Left lung (tissue), 10 donors: ENCODE data around the gene BCL6B. TPM values are rescaled to one million over a fixed set of nuclear protein-coding genes. Genes with fewer than 3 reads are reported as not detected.

Experiments
- ATAC-seq: fragments of 200-7000 bp; cut with Tn5 transposase; one replicate; pipeline ENCODE4 v1.9.1; 2020; ENCODE audit warnings: moderate library complexity
- DNase-seq, 4 donors: peaks; one replicate each; pipeline ENCODE4 v3.0.0-alpha.2; 2013 to 2020
- H3K27ac ChIP-seq, 2 donors: fragments of 200-600 bp; sonication (generic) in 1 of 2; one replicate each; pipeline versions ENCODE4 v1.5.0 to v1.8.0; 2020 to 2021
- H3K27me3 ChIP-seq, 2 donors: fragments of 200-600 bp; sonication (generic) in 1 of 2; one replicate each; pipeline versions ENCODE4 v1.5.0 to v1.8.0; 2020 to 2021
- H3K36me3 ChIP-seq, 2 donors: fragments of 200-600 bp; sonication (generic) in 1 of 2; one replicate each; pipeline versions ENCODE4 v1.5.0 to v1.8.0; 2020 to 2021
- H3K4me1 ChIP-seq, 2 donors: fragments of 200-600 bp; one replicate each; pipeline ENCODE4 v1.8.0; 2021
- H3K4me3 ChIP-seq, 2 donors: fragments of 200-600 bp; sonication (generic) in 1 of 2; one replicate each; pipeline versions ENCODE4 v1.5.0 to v1.8.0; 2020 to 2021; ENCODE audit warnings: mild to moderate bottlenecking in 1 of 2
- H3K9me3 ChIP-seq, 2 donors: fragments of 200-600 bp; sonication (generic) in 1 of 2; one replicate each; pipeline versions ENCODE4 v1.5.0 to v1.8.0; 2020 to 2021
- intact Hi-C, 2 donors: fragments of 100-400 bp; cut with DNase I; formaldehyde crosslinking; loops; one replicate each; pipeline versions ENCODE4 v1.11.2 to v1.14.2; 2022
- polyA plus RNA-seq, 6 donors: library from polyadenylated mRNA; unstranded; fragments of 120-200 nt; gene quantifications; one replicate each; pipeline ENCODE4 v1.2.1, GENCODE V29; 2013; ENCODE audit not compliant: insufficient read length in 6 of 6
- total RNA-seq, 2 donors: library from RNA; stranded (reverse); fragmentation: NEBNext Ultra II Directional; extraction: Animal tissue kit (Norgen Biotek cat#: 25700); gene quantifications; one replicate each; pipeline ENCODE4 v1.2.1, GENCODE V29; 2021
- TF ChIP-seq, protein P1 (sequence below), 2 donors: fragments of 200-600 bp; sonication (generic) in 1 of 2; IDR thresholded peaks; one replicate each; pipeline versions ENCODE4 v1.5.0 to v1.8.0; 2021; ENCODE audit warnings: antibody characterized with exemption in 2 of 2
- donor health status: DM: no; HTN: yes; CAD: no.
- donor health status: DM: no; HTN: no; CAD: no.

BCL6B gene
- total and polyA plus RNA-seq, 8 donors = 13.3 to 45.9 (median 35.9) TPM

DNA sequence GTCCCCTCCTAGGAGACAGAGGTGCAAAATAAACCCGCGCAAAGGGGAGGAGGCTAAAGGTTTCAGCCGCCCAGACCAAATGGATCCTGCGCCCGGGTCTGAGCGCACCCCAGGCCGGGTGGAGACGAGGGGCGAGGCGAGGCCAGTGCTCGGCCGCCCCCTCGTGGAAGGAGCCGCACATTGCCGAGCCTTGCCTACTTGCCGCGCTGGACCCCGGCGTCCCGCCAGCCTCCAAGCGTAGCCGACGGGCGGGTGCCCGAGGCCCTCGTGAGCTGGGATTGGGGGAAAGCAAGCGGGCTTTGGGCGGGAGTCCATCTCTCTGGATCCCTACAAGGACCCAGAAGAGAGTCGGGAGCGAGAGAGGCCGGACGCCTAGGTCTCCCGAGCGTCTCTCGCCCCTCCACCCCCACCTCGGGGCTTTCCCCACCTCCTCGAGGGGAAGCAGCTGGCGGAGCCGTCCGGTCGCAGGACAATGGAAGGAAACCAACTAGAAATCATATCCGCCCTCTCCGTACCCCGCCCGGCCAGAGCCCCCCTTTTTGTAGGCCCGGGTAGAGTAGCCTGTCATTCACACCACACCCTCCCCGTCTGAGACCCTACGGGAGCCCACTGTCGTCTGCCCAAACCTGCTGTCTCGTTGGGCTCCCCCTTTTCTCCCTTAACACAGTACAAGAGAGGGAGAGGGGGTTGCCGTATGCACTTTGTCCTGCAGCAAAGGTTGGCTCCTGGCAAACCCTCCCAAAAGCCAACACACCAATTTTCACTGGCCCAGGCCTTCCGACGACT lies 664 bp upstream of the BCL6B start:
- H3K27ac ChIP-seq = peak overlapping the region; percentile 76 to 86
- TF ChIP-seq, protein P1, sequence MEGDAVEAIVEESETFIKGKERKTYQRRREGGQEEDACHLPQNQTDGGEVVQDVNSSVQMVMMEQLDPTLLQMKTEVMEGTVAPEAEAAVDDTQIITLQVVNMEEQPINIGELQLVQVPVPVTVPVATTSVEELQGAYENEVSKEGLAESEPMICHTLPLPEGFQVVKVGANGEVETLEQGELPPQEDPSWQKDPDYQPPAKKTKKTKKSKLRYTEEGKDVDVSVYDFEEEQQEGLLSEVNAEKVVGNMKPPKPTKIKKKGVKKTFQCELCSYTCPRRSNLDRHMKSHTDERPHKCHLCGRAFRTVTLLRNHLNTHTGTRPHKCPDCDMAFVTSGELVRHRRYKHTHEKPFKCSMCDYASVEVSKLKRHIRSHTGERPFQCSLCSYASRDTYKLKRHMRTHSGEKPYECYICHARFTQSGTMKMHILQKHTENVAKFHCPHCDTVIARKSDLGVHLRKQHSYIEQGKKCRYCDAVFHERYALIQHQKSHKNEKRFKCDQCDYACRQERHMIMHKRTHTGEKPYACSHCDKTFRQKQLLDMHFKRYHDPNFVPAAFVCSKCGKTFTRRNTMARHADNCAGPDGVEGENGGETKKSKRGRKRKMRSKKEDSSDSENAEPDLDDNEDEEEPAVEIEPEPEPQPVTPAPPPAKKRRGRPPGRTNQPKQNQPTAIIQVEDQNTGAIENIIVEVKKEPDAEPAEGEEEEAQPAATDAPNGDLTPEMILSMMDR (IDR thresholded peaks at IDR 0.05) = peak; percentile 93 to 97
- peaks cover 0 to 6% of the 10 kb centered on the region in 2 donors for H3K36me3 ChIP-seq
- peak overlapping the region; percentile 19 to 51 for H3K4me3 ChIP-seq
- intact Hi-C loops = no loop called here
- H3K4me1 ChIP-seq = peaks cover 6 to 61% of the 10 kb centered on the region in 2 donors
- DNase-seq = peak in 3 of 4 donors; percentile 74 to 96 (median 80)
- H3K27me3 ChIP-seq = peaks cover 0 to 15% of the 10 kb centered on the region in 2 donors
- H3K9me3 ChIP-seq = no peaks in the 10 kb centered on the region
- ATAC-seq = peak; percentile 79

DNA sequence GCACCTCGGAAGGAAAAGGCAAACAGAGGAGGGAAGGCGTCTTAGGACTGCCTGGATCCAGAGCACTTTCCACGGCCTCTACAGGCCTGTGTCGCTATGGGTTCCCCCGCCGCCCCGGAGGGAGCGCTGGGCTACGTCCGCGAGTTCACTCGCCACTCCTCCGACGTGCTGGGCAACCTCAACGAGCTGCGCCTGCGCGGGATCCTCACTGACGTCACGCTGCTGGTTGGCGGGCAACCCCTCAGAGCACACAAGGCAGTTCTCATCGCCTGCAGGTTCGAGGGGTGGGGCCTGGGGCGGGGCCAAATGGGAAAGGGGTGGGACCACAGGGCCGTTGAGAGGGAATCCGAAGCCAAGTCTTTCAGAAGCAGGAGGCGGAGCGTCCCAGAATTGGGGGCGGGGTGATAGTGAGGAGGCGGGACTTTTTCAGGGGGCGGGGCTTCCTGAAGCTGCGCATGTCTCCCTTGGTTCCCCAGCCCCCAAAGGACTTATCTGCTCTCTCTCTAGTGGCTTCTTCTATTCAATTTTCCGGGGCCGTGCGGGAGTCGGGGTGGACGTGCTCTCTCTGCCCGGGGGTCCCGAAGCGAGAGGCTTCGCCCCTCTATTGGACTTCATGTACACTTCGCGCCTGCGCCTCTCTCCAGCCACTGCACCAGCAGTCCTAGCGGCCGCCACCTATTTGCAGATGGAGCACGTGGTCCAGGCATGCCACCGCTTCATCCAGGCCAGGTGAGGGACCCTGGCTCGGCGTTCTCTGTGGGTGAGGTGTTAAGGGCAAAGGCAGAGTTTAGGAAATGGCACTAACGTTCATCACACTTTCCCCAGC lies 939 bp downstream of the BCL6B start:
- intact Hi-C loops = no loop called here
- peak in 3 of 4 donors; percentile 86 to 99 (median 93) for DNase-seq

DNA sequence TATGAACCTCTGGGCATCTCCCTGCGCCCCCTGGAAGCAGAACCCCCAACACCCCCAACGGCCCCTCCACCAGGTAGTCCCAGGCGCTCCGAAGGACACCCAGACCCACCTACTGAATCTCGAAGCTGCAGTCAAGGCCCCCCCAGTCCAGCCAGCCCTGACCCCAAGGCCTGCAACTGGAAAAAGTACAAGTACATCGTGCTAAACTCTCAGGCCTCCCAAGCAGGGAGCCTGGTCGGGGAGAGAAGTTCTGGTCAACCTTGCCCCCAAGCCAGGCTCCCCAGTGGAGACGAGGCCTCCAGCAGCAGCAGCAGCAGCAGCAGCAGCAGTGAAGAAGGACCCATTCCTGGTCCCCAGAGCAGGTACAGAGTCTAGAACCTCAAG lies 1.5 kb downstream of the BCL6B start:
- ATAC-seq (no peak), DNase-seq (no peak)
- Histone ChIP-seq H3K4me3 (peak overlapping the region in 1 of 2 donors; percentile 51), H3K27ac (no peak overlapping the region), H3K36me3 (no peaks in the 10 kb centered on the region), H3K4me1 (peaks cover 6 to 51% of the 10 kb centered on the region in 2 donors), H3K9me3 (no peaks in the 10 kb centered on the region), H3K27me3 (peaks cover 0 to 15% of the 10 kb centered on the region in 2 donors)
- intact Hi-C loops = no loop called here
- TF ChIP-seq, protein P1 (IDR thresholded peaks at IDR 0.05) = no peak

More for the DNA sequence above, 939 bp downstream of the BCL6B start:
- peak; percentile 73 for ATAC-seq
- peak overlapping the region; percentile 76 to 86 for H3K27ac ChIP-seq
- no peaks in the 10 kb centered on the region for H3K36me3 ChIP-seq
- H3K4me3 ChIP-seq = peak overlapping the region; percentile 17 to 51
- no peaks in the 10 kb centered on the region for H3K9me3 ChIP-seq
- H3K27me3 ChIP-seq = peaks cover 0 to 15% of the 10 kb centered on the region in 2 donors
- TF ChIP-seq, protein P1 (IDR thresholded peaks at IDR 0.05) = no peak
- peaks cover 6 to 51% of the 10 kb centered on the region in 2 donors for H3K4me1 ChIP-seq

DNA sequence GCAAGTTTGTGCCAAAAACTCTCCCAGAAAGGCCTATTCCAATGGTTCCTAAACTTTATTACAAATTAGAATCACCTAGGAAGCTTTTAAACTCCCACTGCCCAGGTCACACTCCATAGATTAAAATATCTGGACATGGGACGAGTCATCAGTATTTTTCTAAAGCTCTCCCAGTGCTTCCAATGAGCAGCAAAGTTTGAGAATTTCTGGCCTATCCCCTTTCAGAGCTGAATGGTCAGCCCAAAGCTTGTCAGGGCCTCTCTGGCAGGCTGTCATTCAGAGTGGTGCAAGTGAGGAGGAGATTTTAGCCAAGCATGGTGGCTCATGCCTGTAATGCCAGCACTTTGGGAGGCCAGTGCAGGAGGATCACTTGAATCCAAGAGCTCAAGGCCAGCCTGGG lies 2.4 kb downstream of the BCL6B start:
- ATAC-seq (no peak), DNase-seq (no peak)
- Histone ChIP-seq H3K4me1 (peaks cover 6 to 51% of the 10 kb centered on the region in 2 donors), H3K27ac (no peak overlapping the region), H3K36me3 (no peaks in the 10 kb centered on the region), H3K27me3 (peaks cover 0 to 15% of the 10 kb centered on the region in 2 donors), H3K4me3 (peak overlapping the region in 1 of 2 donors; percentile 51), H3K9me3 (no peaks in the 10 kb centered on the region)
- intact Hi-C loops = no loop called here
- TF ChIP-seq, protein P1 (IDR thresholded peaks at IDR 0.05) = no peak
